GM19395 (cell line): ENCODE data around the gene RBCK1.
"Not testable (repeated sequence)": the region's sequence is repeated elsewhere in the genome, so short reads cannot be mapped to it uniquely, and the experiment has no call there.

Experiments
- ATAC-seq: cut with Tn5 transposase; IDR thresholded peaks from one replicate; pipeline ENCODE4 v1.9.1; 2021; ENCODE audit warnings: mild to moderate bottlenecking, moderate library complexity; ENCODE audit not compliant: unreplicated experiment

The RBCK1 gene

GRCh38 chr20:434661-435419 is 26.7 kb downstream of the RBCK1 start:
- no peak for ATAC-seq

- no peak for ATAC-seq
These were observed 27.5 kb downstream of the RBCK1 start for GRCh38 chr20:435558-435957.

- ATAC-seq, result no peak
These were observed 28.4 kb downstream of the RBCK1 start for GRCh38 chr20:436476-436875.

- no peak for ATAC-seq
These were observed 29.8 kb downstream of the RBCK1 start for GRCh38 chr20:437787-438486.

GRCh38 chr20:438571-439469 is 30.7 kb downstream of the RBCK1 start:
- ATAC-seq, result no peak

GRCh38 chr20:440148-440547 is 32.0 kb downstream of the RBCK1 start:
- ATAC-seq, result no peak

- no peak for ATAC-seq
These were observed 32.5 kb downstream of the RBCK1 start for GRCh38 chr20:440636-441035.

- ATAC-seq, result no peak
These were observed 35.2 kb downstream of the RBCK1 start for GRCh38 chr20:443223-443775.

GRCh38 chr20:444117-444516 is 36.0 kb downstream of the RBCK1 start:
- no peak for ATAC-seq

GRCh38 chr20:444862-445426 is 36.8 kb downstream of the RBCK1 start:
- ATAC-seq, result no peak

GRCh38 chr20:445514-446336 is 37.6 kb downstream of the RBCK1 start:
- no peak for ATAC-seq

GRCh38 chr20:452021-452420 is 43.9 kb downstream of the RBCK1 start:
- ATAC-seq, result not testable (repeated sequence)

GRCh38 chr20:454951-455350 is 46.9 kb downstream of the RBCK1 start:
- ATAC-seq, result no peak

GRCh38 chr20:458776-459175 is 50.7 kb downstream of the RBCK1 start:
- no peak for ATAC-seq

GRCh38 chr20:460180-460579 is 52.1 kb downstream of the RBCK1 start:
- no peak for ATAC-seq

- ATAC-seq, result no peak
These were observed 52.6 kb downstream of the RBCK1 start for GRCh38 chr20:460707-461106.

GRCh38 chr20:461254-462198 is 53.4 kb downstream of the RBCK1 start:
- ATAC-seq, result peak; percentile 47

- peak; percentile 89 for ATAC-seq
These were observed 54.3 kb downstream of the RBCK1 start, which contains the start of gene TBC1D20 for GRCh38 chr20:462199-462991. Gene TBC1D20, minus strand, starts transcription at chr20:462533. Its CDS starts 128 bp downstream, at chr20:462405.
